ENCODE data around the gene PRM2. TPM values are rescaled to one million over a fixed set of nuclear protein-coding genes. Genes with fewer than 3 reads are reported as not detected.
A peak's percentile ranks its signal among the peaks of the same experiment; 100 is the strongest.

Gene PRM2
- total RNA-seq, 4 donors from 2014 or later, result not detected

DNA sequence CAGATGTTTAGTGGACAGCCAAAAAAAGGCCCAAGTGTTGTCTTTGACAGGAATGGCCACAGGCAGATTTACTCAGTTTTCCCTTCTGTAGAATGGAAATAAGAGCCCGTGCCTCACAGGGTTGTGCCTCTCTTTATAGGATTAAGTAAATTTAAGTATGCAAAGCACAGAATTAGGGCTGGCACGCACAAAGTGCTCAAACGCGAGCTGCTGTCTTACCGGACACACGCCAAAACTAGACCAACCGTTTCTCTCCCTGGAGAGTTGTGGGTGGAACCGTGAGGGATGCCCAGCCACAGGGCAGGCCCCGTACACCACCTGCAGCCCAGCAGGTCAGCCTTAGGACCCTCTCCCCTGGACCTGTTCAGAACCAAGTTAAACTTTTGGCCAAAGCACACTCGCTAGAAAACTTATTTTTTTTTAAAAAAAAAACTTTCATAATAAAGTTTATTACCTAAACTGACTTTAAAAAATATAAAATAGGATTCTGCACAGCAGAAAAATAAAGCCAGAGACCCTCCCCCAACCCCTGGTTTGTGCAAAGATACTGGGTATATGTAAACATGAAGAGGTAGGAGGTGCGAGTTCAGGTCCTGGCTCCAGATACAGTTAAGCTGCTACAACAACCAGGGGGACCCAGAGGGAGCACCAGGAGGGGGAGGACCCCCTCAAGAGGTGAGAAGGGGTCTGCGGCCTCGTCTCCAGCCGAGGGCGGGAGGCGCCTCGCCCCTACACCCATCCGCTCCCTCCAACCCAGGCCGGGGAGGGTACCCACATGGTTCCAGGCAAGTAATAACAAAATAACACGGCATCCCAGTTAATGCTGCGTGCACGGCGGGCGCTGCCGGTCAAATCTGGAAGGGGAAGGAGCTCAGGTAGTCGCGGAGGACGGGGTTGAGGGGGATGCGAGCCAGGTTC lies 22.0 kb downstream of the PRM2 start:
- Histone ChIP-seq H3K36me3 (no peaks in the 10 kb centered on the region), H3K27me3 (no peaks in the 10 kb centered on the region), H3K4me1 (peaks cover 3 to 39% (median 12%) of the 10 kb centered on the region in 4 donors), H3K9me3 (no peaks in the 10 kb centered on the region), H3K27ac (peak overlapping the region; percentile 98 to 99 (median 98)), H3K4me3 (peak overlapping the region; percentile 83 to 99 (median 97))
- DNase-seq, result peak in 1 of 3 donors; percentile 52
- no peak for TF ChIP-seq POLR2A (IDR thresholded peaks at IDR 0.05)
- TF ChIP-seq, protein P1, sequence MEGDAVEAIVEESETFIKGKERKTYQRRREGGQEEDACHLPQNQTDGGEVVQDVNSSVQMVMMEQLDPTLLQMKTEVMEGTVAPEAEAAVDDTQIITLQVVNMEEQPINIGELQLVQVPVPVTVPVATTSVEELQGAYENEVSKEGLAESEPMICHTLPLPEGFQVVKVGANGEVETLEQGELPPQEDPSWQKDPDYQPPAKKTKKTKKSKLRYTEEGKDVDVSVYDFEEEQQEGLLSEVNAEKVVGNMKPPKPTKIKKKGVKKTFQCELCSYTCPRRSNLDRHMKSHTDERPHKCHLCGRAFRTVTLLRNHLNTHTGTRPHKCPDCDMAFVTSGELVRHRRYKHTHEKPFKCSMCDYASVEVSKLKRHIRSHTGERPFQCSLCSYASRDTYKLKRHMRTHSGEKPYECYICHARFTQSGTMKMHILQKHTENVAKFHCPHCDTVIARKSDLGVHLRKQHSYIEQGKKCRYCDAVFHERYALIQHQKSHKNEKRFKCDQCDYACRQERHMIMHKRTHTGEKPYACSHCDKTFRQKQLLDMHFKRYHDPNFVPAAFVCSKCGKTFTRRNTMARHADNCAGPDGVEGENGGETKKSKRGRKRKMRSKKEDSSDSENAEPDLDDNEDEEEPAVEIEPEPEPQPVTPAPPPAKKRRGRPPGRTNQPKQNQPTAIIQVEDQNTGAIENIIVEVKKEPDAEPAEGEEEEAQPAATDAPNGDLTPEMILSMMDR (IDR thresholded peaks at IDR 0.05), result no peak

- peak in 1 of 3 donors; percentile 63 for DNase-seq
- H3K9me3 ChIP-seq, result no peaks in the 10 kb centered on the region
- H3K4me1 ChIP-seq, result peaks cover 0 to 30% (median 6%) of the 10 kb centered on the region in 4 donors
- H3K27ac ChIP-seq, result peak overlapping the region; percentile 77 to 99 (median 98)
- H3K27me3 ChIP-seq, result no peaks in the 10 kb centered on the region
- no peak for TF ChIP-seq POLR2A (IDR thresholded peaks at IDR 0.05)
- TF ChIP-seq, protein P1 (IDR thresholded peaks at IDR 0.05), result no peak
- H3K36me3 ChIP-seq, result no peaks in the 10 kb centered on the region
- H3K4me3 ChIP-seq, result peak overlapping the region in 3 of 4 donors; percentile 83 to 99 (median 97)
Observed at GRCh38 chr16:11253009-11253994, 23.0 kb downstream of the PRM2 start.

DNA sequence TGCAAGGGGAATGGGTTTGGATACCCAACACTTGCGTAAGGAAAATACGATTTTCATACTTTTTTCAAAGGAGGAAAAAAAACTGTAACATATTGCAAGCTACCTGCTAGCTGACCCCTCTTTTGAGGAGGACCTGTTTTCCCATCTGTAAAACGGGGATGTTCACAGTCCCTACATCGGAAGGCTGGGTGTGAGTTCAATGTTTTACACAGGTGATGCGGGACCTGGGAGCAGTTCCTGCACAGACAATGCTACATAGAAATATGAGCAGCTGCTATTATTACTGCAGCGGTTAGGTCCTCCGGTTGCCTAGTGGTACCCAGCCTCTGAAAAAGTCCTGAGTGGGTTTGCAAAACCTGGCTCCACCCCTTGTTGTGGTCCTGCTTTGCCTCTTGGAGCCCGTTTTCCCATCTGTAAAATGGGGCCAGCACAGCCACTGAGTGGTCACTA lies 23.8 kb downstream of the PRM2 start:
- no peak for DNase-seq
- H3K4me1 ChIP-seq, result peaks cover 0 to 23% (median 6%) of the 10 kb centered on the region in 4 donors
- no peaks in the 10 kb centered on the region for H3K27me3 ChIP-seq
- peak overlapping the region; percentile 16 to 99 (median 46) for H3K27ac ChIP-seq
- TF ChIP-seq POLR2A (IDR thresholded peaks at IDR 0.05), result peak in 1 of 2 donors; percentile 1
- TF ChIP-seq, protein P1 (IDR thresholded peaks at IDR 0.05), result no peak
- no peaks in the 10 kb centered on the region for H3K36me3 ChIP-seq
- peak overlapping the region in 1 of 4 donors; percentile 83 for H3K4me3 ChIP-seq
- no peaks in the 10 kb centered on the region for H3K9me3 ChIP-seq

- peak in 2 of 3 donors; percentile 73 to 85 for DNase-seq
Observed at GRCh38 chr16:11251525-11252481, 24.5 kb downstream of the PRM2 start.

More at GRCh38 chr16:11251525-11252481, 24.5 kb downstream of the PRM2 start:
- Histone ChIP-seq H3K4me1 (peaks cover 0 to 16% (median under 1%) of the 10 kb centered on the region in 4 donors), H3K4me3 (peak overlapping the region in 2 of 4 donors; percentile 16 to 83), H3K27me3 (no peaks in the 10 kb centered on the region), H3K36me3 (no peaks in the 10 kb centered on the region), H3K27ac (peak overlapping the region in 3 of 4 donors; percentile 42 to 99 (median 71)), H3K9me3 (no peaks in the 10 kb centered on the region)
- TF ChIP-seq, protein P1 (IDR thresholded peaks at IDR 0.05), result no peak
- TF ChIP-seq POLR2A (IDR thresholded peaks at IDR 0.05), result peak; percentile 10 to 28

Measured in Peyer's patch (tissue), 4 donors.